Activated CD4-positive, alpha-beta memory T cell treated with anti-CD3 and anti-CD28 coated beads, Interleukin-2, amount 10 ng/mL, durations not matched to agents 7 days and 5 days (primary cell): Measurements from ENCODE around the gene PAPSS1. TPM values are rescaled to one million over a fixed set of nuclear protein-coding genes. Genes with fewer than 3 reads are reported as not detected.

Experiments used
- CTCF ChIA-PET: fragments of 350-600 bp; sonication (Branson Sonifier 250); formaldehyde crosslinking; loops from one replicate; lab custom pipeline; 2021; ENCODE audit warnings: antibody characterized with exemption, inconsistent platforms; lab: Charles Lee
- POLR2A ChIA-PET: fragments of 350-600 bp; sonication (Branson Sonifier 250); formaldehyde crosslinking; loops from one replicate; lab custom pipeline; 2021; ENCODE audit warnings: antibody characterized with exemption; lab: Charles Lee
- DNase-seq: peaks from one replicate; pipeline ENCODE4 v3.0.0-alpha.2; 2020
- H3K27ac Mint-ChIP-seq: one replicate; pipeline ENCODE4 v1.8.0; 2021; ENCODE audit warnings: mild to moderate bottlenecking, mixed read lengths
- H3K27me3 Mint-ChIP-seq: one replicate; pipeline ENCODE4 v1.8.0; 2021; ENCODE audit warnings: mixed read lengths
- H3K36me3 Mint-ChIP-seq: one replicate; pipeline ENCODE4 v1.8.0; 2021; ENCODE audit warnings: low read depth, mixed read lengths
- H3K4me1 Mint-ChIP-seq: one replicate; pipeline ENCODE4 v1.8.0; 2021; ENCODE audit warnings: mixed read lengths
- H3K4me3 Mint-ChIP-seq: one replicate; pipeline ENCODE4 v1.8.0; 2021; ENCODE audit warnings: mild to moderate bottlenecking, mixed read lengths
- H3K9me3 Mint-ChIP-seq: one replicate; pipeline ENCODE4 v1.8.0; 2021; ENCODE audit warnings: mixed read lengths
- total RNA-seq, 2 experiments: library from RNA; stranded (reverse); gene quantifications; one replicate each; pipeline ENCODE4 v1.2.3, GENCODE V29; 2021

Gene PAPSS1
- total RNA-seq, 2 experiments from 2014 or later = 28.1 to 28.6 TPM

GRCh38 chr4:107719207-107719921, 670 bp downstream of the PAPSS1 start:
- no peaks in the 10 kb centered on the region for H3K27me3 Mint-ChIP-seq
- DNase-seq = peak; percentile 46
- ChIA-PET CTCF (interaction anchor here (0.9 to 2.2 kb wide), 6 partner anchors 9 to 299 kb away, joined by 3 to 9 read pairs (median 4); no protein-coding TSS in a partner anchor), POLR2A (interaction anchor here (1.2 to 1.3 kb wide), 2 partner anchors 10 to 17 kb away, joined by 3 to 6 read pairs; no protein-coding TSS in a partner anchor)
- peaks cover 31% of the 10 kb centered on the region for H3K4me1 Mint-ChIP-seq
- peak overlapping the region; percentile 62 for H3K27ac Mint-ChIP-seq
- no peaks in the 10 kb centered on the region for H3K9me3 Mint-ChIP-seq
- peak overlapping the region; percentile 80 for H3K4me3 Mint-ChIP-seq
- H3K36me3 Mint-ChIP-seq = peaks cover 7% of the 10 kb centered on the region

- H3K4me1 Mint-ChIP-seq = peaks cover 31% of the 10 kb centered on the region
- POLR2A ChIA-PET = no interaction called here
- H3K4me3 Mint-ChIP-seq = peak overlapping the region; percentile 80
- H3K27me3 Mint-ChIP-seq = no peaks in the 10 kb centered on the region
- no peak overlapping the region for H3K27ac Mint-ChIP-seq
- peaks cover 12% of the 10 kb centered on the region for H3K36me3 Mint-ChIP-seq
- H3K9me3 Mint-ChIP-seq = peaks cover 3% of the 10 kb centered on the region
- CTCF ChIA-PET = interaction anchor here (2.2 kb wide), 1 partner anchor 18 kb away, joined by 9 read pairs; no protein-coding TSS in a partner anchor
- no peak for DNase-seq
Measured at GRCh38 chr4:107718351-107718965, 1.6 kb downstream of the PAPSS1 start.

- CTCF ChIA-PET = no interaction called here
Measured at GRCh38 chr4:107714256-107714655, 5.8 kb downstream of the PAPSS1 start.

GRCh38 chr4:107712236-107712635, 7.8 kb downstream of the PAPSS1 start:
- H3K4me3 Mint-ChIP-seq = no peak overlapping the region
- no peak overlapping the region for H3K27ac Mint-ChIP-seq
- peaks cover 37% of the 10 kb centered on the region for H3K36me3 Mint-ChIP-seq
- H3K4me1 Mint-ChIP-seq = peaks cover 15% of the 10 kb centered on the region
- ChIA-PET POLR2A (no interaction called here), CTCF (no interaction called here)
- H3K27me3 Mint-ChIP-seq = no peaks in the 10 kb centered on the region
- H3K9me3 Mint-ChIP-seq = peaks cover 19% of the 10 kb centered on the region
- DNase-seq = no peak

More at GRCh38 chr4:107714256-107714655, 5.8 kb downstream of the PAPSS1 start:
- no peak for DNase-seq
- POLR2A ChIA-PET = no interaction called here
- peaks cover 30% of the 10 kb centered on the region for H3K36me3 Mint-ChIP-seq
- H3K9me3 Mint-ChIP-seq = peaks cover 11% of the 10 kb centered on the region
- H3K4me1 Mint-ChIP-seq = peaks cover 33% of the 10 kb centered on the region
- H3K27me3 Mint-ChIP-seq = no peaks in the 10 kb centered on the region
- H3K4me3 Mint-ChIP-seq = no peak overlapping the region
- no peak overlapping the region for H3K27ac Mint-ChIP-seq

- H3K27ac Mint-ChIP-seq = no peak overlapping the region
- H3K9me3 Mint-ChIP-seq = peaks cover 23% of the 10 kb centered on the region
- CTCF ChIA-PET = no interaction called here
Measured at GRCh38 chr4:107711831-107712230, 8.2 kb downstream of the PAPSS1 start.

GRCh38 chr4:107710493-107711459, 9.3 kb downstream of the PAPSS1 start:
- Mint-ChIP-seq H3K4me1 (peaks cover 15% of the 10 kb centered on the region), H3K36me3 (peaks cover 44% of the 10 kb centered on the region), H3K27ac (no peak overlapping the region), H3K9me3 (peaks cover 32% of the 10 kb centered on the region), H3K27me3 (no peaks in the 10 kb centered on the region), H3K4me3 (no peak overlapping the region)
- ChIA-PET POLR2A (interaction anchor here (1.4 kb wide), 1 partner anchor 9 kb away, joined by 6 read pairs; the partner anchor contains the start of gene PAPSS1), CTCF (interaction anchor here (1.2 kb wide), 1 partner anchor 9 kb away, joined by 3 read pairs; the partner anchor contains the start of gene PAPSS1)
- no peak for DNase-seq

More at GRCh38 chr4:107711831-107712230, 8.2 kb downstream of the PAPSS1 start:
- Mint-ChIP-seq H3K27me3 (no peaks in the 10 kb centered on the region), H3K4me1 (peaks cover 15% of the 10 kb centered on the region), H3K36me3 (peaks cover 39% of the 10 kb centered on the region), H3K4me3 (no peak overlapping the region)
- POLR2A ChIA-PET = no interaction called here
- no peak for DNase-seq

GRCh38 chr4:107709916-107710315, 10.1 kb downstream of the PAPSS1 start:
- Mint-ChIP-seq H3K4me3 (no peak overlapping the region), H3K4me1 (peaks cover 15% of the 10 kb centered on the region), H3K27ac (no peak overlapping the region), H3K9me3 (peaks cover 41% of the 10 kb centered on the region), H3K27me3 (no peaks in the 10 kb centered on the region), H3K36me3 (peaks cover 50% of the 10 kb centered on the region)
- CTCF ChIA-PET = interaction anchor here (1.2 kb wide), 1 partner anchor 10 kb away, joined by 3 read pairs; the partner anchor contains the start of gene PAPSS1
- POLR2A ChIA-PET = interaction anchor here (1.4 kb wide), 1 partner anchor 10 kb away, joined by 6 read pairs; the partner anchor contains the start of gene PAPSS1
- no peak for DNase-seq

GRCh38 chr4:107708225-107708624, 11.8 kb downstream of the PAPSS1 start:
- no peak for DNase-seq
- Mint-ChIP-seq H3K27ac (no peak overlapping the region), H3K4me1 (peaks cover 15% of the 10 kb centered on the region), H3K27me3 (no peaks in the 10 kb centered on the region), H3K36me3 (peaks cover 43% of the 10 kb centered on the region), H3K4me3 (no peak overlapping the region), H3K9me3 (peaks cover 42% of the 10 kb centered on the region)
- POLR2A ChIA-PET = no interaction called here
- CTCF ChIA-PET = interaction anchor here (1.4 kb wide), 1 partner anchor 12 kb away, joined by 3 read pairs; the partner anchor contains the start of gene PAPSS1

- Mint-ChIP-seq H3K27me3 (no peaks in the 10 kb centered on the region), H3K4me3 (no peak overlapping the region), H3K4me1 (peaks cover 15% of the 10 kb centered on the region), H3K36me3 (peaks cover 39% of the 10 kb centered on the region), H3K9me3 (peaks cover 47% of the 10 kb centered on the region), H3K27ac (no peak overlapping the region)
- no peak for DNase-seq
- ChIA-PET CTCF (interaction anchor here (1.2 kb wide), 1 partner anchor 14 kb away, joined by 3 read pairs; the partner anchor contains the start of gene PAPSS1), POLR2A (no interaction called here)
Measured at GRCh38 chr4:107705742-107706556, 14.1 kb downstream of the PAPSS1 start.

- Mint-ChIP-seq H3K36me3 (peaks cover 36% of the 10 kb centered on the region), H3K4me1 (no peaks in the 10 kb centered on the region), H3K4me3 (no peak overlapping the region), H3K9me3 (peaks cover 25% of the 10 kb centered on the region), H3K27ac (no peak overlapping the region), H3K27me3 (no peaks in the 10 kb centered on the region)
- ChIA-PET CTCF (no interaction called here), POLR2A (interaction anchor here (1.5 kb wide), 1 partner anchor 18 kb away, joined by 3 read pairs; the partner anchor contains the start of gene PAPSS1)
- no peak for DNase-seq
Measured at GRCh38 chr4:107701565-107701964, 18.5 kb downstream of the PAPSS1 start.

GRCh38 chr4:107699466-107700206, 20.4 kb downstream of the PAPSS1 start:
- H3K27ac Mint-ChIP-seq = no peak overlapping the region
- ChIA-PET POLR2A (interaction anchor here (0.8 kb wide), 1 partner anchor 21 kb away, joined by 3 read pairs; the partner anchor contains the start of gene PAPSS1), CTCF (no interaction called here)
- H3K9me3 Mint-ChIP-seq = peaks cover 12% of the 10 kb centered on the region
- no peaks in the 10 kb centered on the region for H3K27me3 Mint-ChIP-seq
- no peaks in the 10 kb centered on the region for H3K4me1 Mint-ChIP-seq
- H3K4me3 Mint-ChIP-seq = no peak overlapping the region
- H3K36me3 Mint-ChIP-seq = peaks cover 35% of the 10 kb centered on the region
- DNase-seq = no peak
